HG03097 (cell line): ENCODE results near the gene COQ8B.
"Not testable (repeated sequence)": the region's sequence is repeated elsewhere in the genome, so short reads cannot be mapped to it uniquely, and the experiment has no call there.

Experiments used
- ATAC-seq: cut with Tn5 transposase; IDR thresholded peaks from one replicate; pipeline ENCODE4 v1.9.1; 2021; ENCODE audit not compliant: unreplicated experiment, low FRiP score

The COQ8B gene

GRCh38 chr19:40716482-40717324 lies at the start of gene COQ8B, which contains the start of gene ITPKC:
COQ8B (minus strand) TSS chr19:40716886; CDS start chr19:40714632, 2,254 bp downstream.
ITPKC (plus strand) TSS chr19:40717112; CDS start chr19:40717136, 24 bp downstream.
- peak; percentile 74 for ATAC-seq

GRCh38 chr19:40766385-40766784 lies 49.7 kb upstream of the COQ8B start:
- not testable (repeated sequence) for ATAC-seq

DNA sequence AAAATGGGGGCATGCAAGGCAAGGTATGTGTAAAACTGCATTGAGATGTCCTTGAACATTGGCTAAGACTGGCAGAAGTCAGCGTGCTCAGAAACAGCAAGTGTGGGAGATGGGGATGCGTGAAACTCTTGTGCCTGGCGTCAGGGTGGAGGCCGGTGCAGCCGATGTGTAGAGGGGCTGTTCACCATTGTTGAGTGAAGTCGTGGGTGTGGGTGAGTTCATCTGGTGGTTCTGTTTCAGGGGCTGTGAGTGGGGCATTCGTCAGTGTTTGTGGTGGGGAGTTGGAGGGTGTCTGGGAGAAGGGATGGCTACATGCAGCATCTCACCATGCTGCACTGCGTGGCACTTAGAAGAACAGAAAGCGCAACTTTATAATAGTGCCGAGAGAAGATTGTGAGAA lies 47.3 kb upstream of the COQ8B start:
- ATAC-seq = no peak

DNA sequence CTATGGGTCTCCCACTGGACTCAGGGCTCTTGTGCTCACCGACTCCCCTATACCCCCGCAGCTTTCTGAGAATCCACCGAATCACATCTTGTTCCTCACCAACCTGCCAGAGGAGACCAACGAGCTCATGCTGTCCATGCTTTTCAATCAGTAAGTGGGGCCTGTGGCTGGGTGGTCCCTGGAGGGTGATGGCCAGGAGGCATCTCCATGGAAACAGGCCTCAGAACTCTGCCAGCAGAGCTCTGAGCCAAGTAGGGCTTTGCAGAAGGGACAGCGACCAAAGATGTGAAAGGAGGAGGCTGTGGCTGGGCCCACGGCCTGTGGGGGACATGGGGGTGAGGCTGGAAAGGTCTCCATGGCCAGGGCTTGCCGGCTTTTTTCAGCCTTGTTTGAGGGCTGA lies 46.8 kb upstream of the COQ8B start:
- no peak for ATAC-seq

GRCh38 chr19:40762754-40763470 lies 46.2 kb upstream of the COQ8B start:
- ATAC-seq = no peak

DNA sequence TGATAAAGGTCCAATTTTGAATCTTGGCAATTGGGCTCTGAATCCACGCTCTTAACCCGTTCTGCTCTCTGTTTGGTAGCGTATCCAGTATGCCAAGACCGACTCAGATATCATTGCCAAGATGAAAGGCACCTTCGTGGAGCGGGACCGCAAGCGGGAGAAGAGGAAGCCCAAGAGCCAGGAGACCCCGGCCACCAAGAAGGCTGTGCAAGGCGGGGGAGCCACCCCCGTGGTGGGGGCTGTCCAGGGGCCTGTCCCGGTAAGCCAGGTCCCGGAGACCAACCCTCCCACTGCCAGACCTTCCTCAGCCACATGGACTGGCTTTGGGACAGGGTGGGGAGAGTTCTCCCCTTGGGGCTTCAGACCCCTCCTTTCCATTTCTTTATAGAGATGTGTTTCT lies 42.7 kb upstream of the COQ8B start:
- ATAC-seq = no peak

- no peak for ATAC-seq
Measured at GRCh38 chr19:40758491-40758890, 41.8 kb upstream of the COQ8B start.

DNA sequence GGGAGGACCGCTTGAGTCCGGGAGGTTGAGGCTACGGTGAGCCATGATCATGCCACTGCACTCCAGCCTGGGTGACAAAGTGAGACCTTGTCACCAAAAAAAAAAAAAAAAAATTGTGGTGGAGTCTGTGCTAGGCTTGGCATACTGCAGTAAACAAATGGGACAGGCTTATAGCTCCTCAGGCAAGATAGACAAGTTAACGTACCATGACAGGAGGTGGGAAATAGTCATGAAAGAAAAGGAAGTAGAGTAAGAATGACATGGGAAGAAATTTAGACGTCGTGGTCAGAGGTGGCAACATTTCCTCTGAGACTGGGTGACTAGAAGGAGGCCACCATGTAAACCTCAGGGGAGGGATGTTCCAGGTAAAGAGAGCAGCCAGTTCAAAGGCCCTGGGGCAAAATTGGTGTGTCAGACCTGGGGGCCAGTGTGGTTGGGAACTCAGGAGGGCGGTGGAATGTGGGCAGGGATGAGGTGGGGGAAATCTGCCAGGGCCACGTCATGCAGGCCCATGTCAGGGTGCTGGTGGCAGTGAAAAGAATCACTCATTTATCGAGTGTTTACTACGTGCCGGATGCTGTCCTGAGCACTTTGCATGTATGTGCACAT lies 39.9 kb upstream of the COQ8B start:
- no peak for ATAC-seq

- no peak for ATAC-seq
Measured at GRCh38 chr19:40755791-40756190, 39.1 kb upstream of the COQ8B start.

- no peak for ATAC-seq
Measured at GRCh38 chr19:40755248-40755624, 38.5 kb upstream of the COQ8B start.

- ATAC-seq = no peak
Measured at GRCh38 chr19:40754611-40755247, 38.0 kb upstream of the COQ8B start.

DNA sequence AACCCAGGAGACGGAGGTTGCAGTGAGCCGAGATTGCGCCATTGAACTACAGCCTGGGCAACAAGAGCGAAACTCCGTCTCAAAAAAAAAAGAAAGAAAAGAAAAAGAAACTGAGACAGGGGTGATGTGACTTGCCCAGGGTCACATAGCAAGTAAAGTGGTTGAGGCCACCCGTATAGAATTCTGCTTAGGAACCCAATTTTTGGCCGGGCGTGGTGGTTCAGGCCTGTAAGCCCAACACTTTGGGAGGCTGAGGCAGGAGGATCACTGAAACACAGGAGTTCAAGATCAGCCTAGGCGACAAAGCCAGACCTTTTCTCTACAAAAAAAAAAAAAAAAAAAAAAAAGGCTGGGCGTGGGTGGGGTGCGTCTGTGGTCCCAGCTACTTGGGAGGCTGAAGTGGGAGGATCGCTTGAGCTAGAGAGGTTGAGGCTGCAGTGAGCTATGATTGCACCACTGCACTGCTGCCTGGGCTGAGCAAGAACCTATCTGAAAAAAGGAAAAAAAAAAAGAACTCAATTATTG lies 35.6 kb upstream of the COQ8B start:
- ATAC-seq = no peak

DNA sequence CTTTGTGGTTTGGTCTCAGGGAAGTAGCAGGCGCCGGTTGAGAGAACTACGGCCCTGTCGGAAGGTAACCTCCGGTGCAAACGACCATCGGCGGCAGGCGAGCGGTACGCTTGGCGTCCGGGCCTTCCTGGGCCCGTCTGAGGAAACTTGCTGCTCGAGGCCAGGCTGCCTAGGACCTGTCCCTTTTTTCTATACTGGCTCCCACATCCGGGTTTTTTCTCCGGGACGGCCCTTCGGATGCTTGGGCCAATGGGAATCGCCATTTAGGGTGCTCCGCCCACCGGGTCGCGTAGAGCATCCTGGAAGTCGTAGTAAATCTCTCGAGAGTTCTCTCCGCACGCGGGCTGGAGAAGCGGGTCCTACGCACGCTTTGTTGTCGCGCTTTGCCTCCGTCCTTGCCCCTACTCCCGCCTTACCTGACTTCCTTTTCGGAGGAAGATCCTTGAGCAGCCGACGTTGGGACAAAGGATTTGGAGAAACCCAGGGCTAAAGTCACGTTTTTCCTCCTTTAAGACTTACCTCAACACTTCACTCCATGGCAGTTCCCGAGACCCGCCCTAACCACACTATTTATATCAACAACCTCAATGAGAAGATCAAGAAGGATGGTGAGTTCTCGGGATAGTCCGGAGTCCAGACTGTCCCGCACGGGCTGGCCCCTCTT lies 34.3 kb upstream of the COQ8B start, which contains the start of gene SNRPA:
Gene SNRPA (plus strand): TSS at position 330 of the 664 bp plus-strand sequence. CDS start 206 bp downstream, at position 536.
- peak; percentile 57 for ATAC-seq

- ATAC-seq = peak; percentile 80
Measured at GRCh38 chr19:40750058-40750873, 33.6 kb upstream of the COQ8B start, which contains the start of gene ACTMAP. ACTMAP (minus strand) TSS chr19:40750477; CDS start chr19:40749803, 674 bp downstream.

DNA sequence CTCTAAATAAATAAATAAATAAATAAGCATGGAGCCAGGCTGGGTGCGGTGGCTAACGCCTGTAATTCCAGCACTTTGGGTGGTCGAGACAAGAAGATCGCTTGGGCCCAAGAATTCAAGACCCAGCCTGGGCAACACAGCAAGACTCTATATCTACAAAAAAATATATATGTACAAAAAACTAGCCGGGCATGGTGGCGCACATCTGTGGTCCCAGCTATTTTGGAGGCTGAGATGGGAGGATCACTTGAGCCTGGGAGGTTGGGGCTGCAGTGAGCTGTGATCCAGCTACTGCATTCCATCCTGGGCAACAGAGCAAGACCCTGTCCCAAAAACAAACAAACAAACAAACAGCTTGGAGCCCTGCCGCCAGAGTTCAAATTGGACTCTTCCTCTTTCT lies 30.9 kb upstream of the COQ8B start:
- no peak for ATAC-seq

DNA sequence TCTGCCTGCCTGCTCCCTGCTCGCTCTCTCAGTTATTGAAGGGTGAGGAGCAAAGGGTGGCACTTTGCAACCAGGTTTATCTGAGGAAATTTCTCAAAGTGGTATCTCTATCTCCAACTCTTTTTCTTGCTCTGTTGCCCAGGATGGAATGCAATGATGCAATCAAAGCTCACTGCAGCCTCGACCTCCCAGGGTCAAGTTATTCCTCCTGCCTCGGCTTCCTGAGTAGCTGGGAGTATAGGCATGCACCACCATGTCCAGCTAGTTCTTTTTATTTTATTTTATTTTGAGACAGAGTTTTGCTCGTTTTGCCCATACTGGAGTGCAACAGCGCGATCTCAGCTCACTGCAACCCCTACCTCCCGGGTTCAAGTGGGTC lies 28.7 kb upstream of the COQ8B start:
- ATAC-seq = no peak

DNA sequence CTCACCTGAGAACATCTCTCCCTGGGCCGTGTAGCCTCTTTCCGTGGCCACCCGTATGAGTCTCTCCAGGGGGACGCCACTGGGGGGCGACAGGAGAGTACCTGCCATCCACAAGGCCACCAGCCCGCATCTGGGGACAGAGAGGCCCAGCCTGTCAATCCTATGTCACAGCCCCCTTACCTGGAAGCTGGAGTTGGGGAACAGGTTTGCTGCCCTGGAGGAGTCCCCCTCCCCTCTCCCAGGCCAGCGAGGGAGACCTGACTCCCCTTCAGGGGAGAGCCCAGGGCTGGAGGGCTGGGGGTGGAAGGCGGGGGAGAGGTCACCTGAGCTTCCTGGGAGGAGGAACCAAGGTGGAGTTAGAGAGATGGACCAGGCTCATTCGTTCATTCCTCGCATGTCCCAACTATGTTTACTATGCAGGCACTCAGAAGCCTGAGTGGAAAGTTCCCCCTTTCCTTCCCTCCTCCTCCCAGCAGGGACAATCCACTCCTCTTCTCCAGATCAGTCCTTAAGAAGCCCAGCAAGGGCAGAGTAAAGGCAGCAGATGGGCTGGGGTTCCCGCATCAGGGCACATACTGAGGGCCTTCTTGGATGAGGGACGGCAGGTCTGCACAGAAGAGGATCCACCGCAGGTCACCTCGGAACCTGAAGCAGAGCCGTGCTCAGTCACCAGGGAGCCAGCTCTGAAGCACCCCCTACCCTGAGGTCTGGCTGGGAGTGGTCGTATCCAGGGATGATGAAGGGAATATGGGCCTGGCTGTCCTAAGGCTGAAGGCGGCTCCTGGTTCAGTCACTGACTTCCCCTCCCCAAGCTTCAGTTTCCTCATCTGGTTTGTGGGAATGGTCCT lies 28.1 kb upstream of the COQ8B start:
- no peak for ATAC-seq

DNA sequence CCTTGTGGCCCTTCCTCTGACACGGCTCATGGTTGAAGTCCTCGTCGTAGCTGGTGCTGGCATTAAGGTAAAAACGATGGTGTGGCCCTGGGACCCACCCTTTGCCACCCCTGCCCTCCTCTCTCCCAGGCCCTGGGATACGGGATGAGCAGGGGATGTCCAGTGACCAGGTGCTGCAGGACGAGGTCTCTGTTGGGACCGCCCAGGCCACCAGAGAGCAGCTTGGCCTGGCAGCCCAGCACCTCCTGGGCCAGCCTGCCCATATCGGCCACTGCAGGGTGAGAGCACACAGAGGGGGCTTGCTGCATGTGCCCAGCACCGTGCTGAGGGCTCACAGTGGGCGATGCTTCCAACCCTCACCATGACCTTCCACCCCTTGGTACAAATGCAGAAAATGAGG lies 27.2 kb upstream of the COQ8B start:
- ATAC-seq = no peak
